ENCODE results near the gene KRTAP16-1. TPM values are rescaled to one million over a fixed set of nuclear protein-coding genes. Genes with fewer than 3 reads are reported as not detected.

KRTAP16-1 gene
- total RNA-seq = not detected in 2 replicates

GRCh38 chr17:41308918-41309359, at the start of gene KRTAP16-1:
TSS of gene KRTAP16-1 (minus strand) at chr17:41309309. CDS start at chr17:41309253, 56 bp downstream.

GRCh38 chr17:41350381-41350878, 41.3 kb upstream of the KRTAP16-1 start, which contains the start of gene KRT33A:
TSS of gene KRT33A (minus strand) at chr17:41350828. CDS start at chr17:41350767, 61 bp downstream.

GRCh38 chr17:41315204-41315794, 6.2 kb upstream of the KRTAP16-1 start, which contains the start of gene KRTAP17-1:
TSS of gene KRTAP17-1 (minus strand) at chr17:41315710. CDS start at chr17:41315650, 60 bp downstream.

GRCh38 chr17:41301916-41302901, 6.9 kb downstream of the KRTAP16-1 start, which contains the start of gene KRTAP29-1:
TSS of gene KRTAP29-1 (minus strand) at chr17:41302851. CDS start at chr17:41302851, 0 bp downstream.

GRCh38 chr17:41275648-41276190, 33.4 kb downstream of the KRTAP16-1 start, which contains the start of gene KRTAP9-7:
TSS of gene KRTAP9-7 (plus strand) at chr17:41275698. CDS start at chr17:41275698, 0 bp downstream.

GRCh38 chr17:41265078-41265477, 44.0 kb downstream of the KRTAP16-1 start, which contains the start of gene KRTAP9-6:
TSS of gene KRTAP9-6 (plus strand) at chr17:41265378. CDS start at chr17:41265378, 0 bp downstream.

Small RNA genes lying within 50 kb of the gene (small RNA-seq; reads per million reads assigned to genes)
- gene KRTAP9-10P (ENCODE audit: low replicate concordance) = not detected

Other genes starting within 250 kb of the KRTAP16-1 start
- gene KRTAP2-3, start 249.2 kb downstream of the KRTAP16-1 start, total RNA-seq = 0.72 TPM in 1 of 2 replicates, not detected in the other
- gene KRTAP2-4, start 243.4 kb downstream of the KRTAP16-1 start, total RNA-seq = not detected in 2 replicates
- not detected in 2 replicates for gene KRTAP4-7, start 225.2 kb downstream of the KRTAP16-1 start, total RNA-seq
- not detected in 2 replicates for gene KRTAP4-8, start 211.2 kb downstream of the KRTAP16-1 start, total RNA-seq
- gene KRTAP4-16, start 207.1 kb downstream of the KRTAP16-1 start, total RNA-seq = not detected in 2 replicates
- gene KRTAP4-9, start 203.9 kb downstream of the KRTAP16-1 start, total RNA-seq = not detected in 2 replicates
- not detected in 2 replicates for gene KRTAP4-11, start 190.9 kb downstream of the KRTAP16-1 start, total RNA-seq
- not detected in 2 replicates for gene KRTAP4-12, start 185.1 kb downstream of the KRTAP16-1 start, total RNA-seq
- gene KRTAP4-6, start 168.8 kb downstream of the KRTAP16-1 start, total RNA-seq = not detected in 2 replicates
- not detected in 2 replicates for gene KRTAP4-5, start 159.5 kb downstream of the KRTAP16-1 start, total RNA-seq
- not detected in 2 replicates for gene KRTAP4-4, start 148.6 kb downstream of the KRTAP16-1 start, total RNA-seq
- gene KRTAP4-3, start 141.1 kb downstream of the KRTAP16-1 start, total RNA-seq = not detected in 2 replicates
- gene KRTAP4-2, start 131.1 kb downstream of the KRTAP16-1 start, total RNA-seq = not detected in 2 replicates
- gene KRTAP4-1, start 124.4 kb downstream of the KRTAP16-1 start, total RNA-seq = not detected in 2 replicates
- gene KRTAP9-1, start 119.4 kb downstream of the KRTAP16-1 start, total RNA-seq = not detected in 2 replicates
- gene KRTAP9-2, start 82.7 kb downstream of the KRTAP16-1 start, total RNA-seq = not detected in 2 replicates
- not detected in 2 replicates for gene KRTAP9-3, start 76.9 kb downstream of the KRTAP16-1 start, total RNA-seq
- not detected in 2 replicates for gene KRTAP9-8, start 71.3 kb downstream of the KRTAP16-1 start, total RNA-seq
- gene KRTAP9-4, start 59.6 kb downstream of the KRTAP16-1 start, total RNA-seq = not detected in 2 replicates
- gene KRTAP9-9, start 53.9 kb downstream of the KRTAP16-1 start, total RNA-seq = not detected in 2 replicates
- gene KRTAP9-6, start 43.9 kb downstream of the KRTAP16-1 start, total RNA-seq = not detected in 2 replicates
- not detected in 2 replicates for gene KRTAP9-7, start 33.6 kb downstream of the KRTAP16-1 start, total RNA-seq
- not detected in 2 replicates for gene KRTAP29-1, start 6.5 kb downstream of the KRTAP16-1 start, total RNA-seq
- not detected in 2 replicates for gene KRTAP17-1, start 6.4 kb upstream of the KRTAP16-1 start, total RNA-seq
- gene KRT33A, start 41.5 kb upstream of the KRTAP16-1 start, total RNA-seq = not detected in 2 replicates
- not detected in 2 replicates for gene KRT33B, start 60.5 kb upstream of the KRTAP16-1 start, total RNA-seq
- 2.2 and 4.7 TPM in 2 replicates for gene KRT34, start 73.0 kb upstream of the KRTAP16-1 start, total RNA-seq
- not detected in 2 replicates for gene KRT31, start 88.3 kb upstream of the KRTAP16-1 start, total RNA-seq
- gene KRT37, start 115.3 kb upstream of the KRTAP16-1 start, total RNA-seq = not detected in 2 replicates
- under 0.01 TPM in 1 of 2 replicates, not detected in the other for gene KRT38, start 131.7 kb upstream of the KRTAP16-1 start, total RNA-seq
- not detected in 2 replicates for gene KRT32, start 158.1 kb upstream of the KRTAP16-1 start, total RNA-seq
- not detected in 2 replicates for gene KRT35, start 171.8 kb upstream of the KRTAP16-1 start, total RNA-seq
- 0.22 TPM in 1 of 2 replicates, not detected in the other for gene KRT36, start 180.6 kb upstream of the KRTAP16-1 start, total RNA-seq
- gene KRT13, start 196.3 kb upstream of the KRTAP16-1 start, total RNA-seq = not detected in 2 replicates
- gene KRT15, start 209.6 kb upstream of the KRTAP16-1 start, total RNA-seq = 3.3 TPM in 1 of 2 replicates, not detected in the other
- gene KRT19, start 219.0 kb upstream of the KRTAP16-1 start, total RNA-seq = 154 and 259 TPM in 2 replicates